Measurements from ENCODE around the gene GOLGA3.
"Not testable (repeated sequence)": the region's sequence is repeated elsewhere in the genome, so short reads cannot be mapped to it uniquely, and the experiment has no call there.

Gene GOLGA3

DNA sequence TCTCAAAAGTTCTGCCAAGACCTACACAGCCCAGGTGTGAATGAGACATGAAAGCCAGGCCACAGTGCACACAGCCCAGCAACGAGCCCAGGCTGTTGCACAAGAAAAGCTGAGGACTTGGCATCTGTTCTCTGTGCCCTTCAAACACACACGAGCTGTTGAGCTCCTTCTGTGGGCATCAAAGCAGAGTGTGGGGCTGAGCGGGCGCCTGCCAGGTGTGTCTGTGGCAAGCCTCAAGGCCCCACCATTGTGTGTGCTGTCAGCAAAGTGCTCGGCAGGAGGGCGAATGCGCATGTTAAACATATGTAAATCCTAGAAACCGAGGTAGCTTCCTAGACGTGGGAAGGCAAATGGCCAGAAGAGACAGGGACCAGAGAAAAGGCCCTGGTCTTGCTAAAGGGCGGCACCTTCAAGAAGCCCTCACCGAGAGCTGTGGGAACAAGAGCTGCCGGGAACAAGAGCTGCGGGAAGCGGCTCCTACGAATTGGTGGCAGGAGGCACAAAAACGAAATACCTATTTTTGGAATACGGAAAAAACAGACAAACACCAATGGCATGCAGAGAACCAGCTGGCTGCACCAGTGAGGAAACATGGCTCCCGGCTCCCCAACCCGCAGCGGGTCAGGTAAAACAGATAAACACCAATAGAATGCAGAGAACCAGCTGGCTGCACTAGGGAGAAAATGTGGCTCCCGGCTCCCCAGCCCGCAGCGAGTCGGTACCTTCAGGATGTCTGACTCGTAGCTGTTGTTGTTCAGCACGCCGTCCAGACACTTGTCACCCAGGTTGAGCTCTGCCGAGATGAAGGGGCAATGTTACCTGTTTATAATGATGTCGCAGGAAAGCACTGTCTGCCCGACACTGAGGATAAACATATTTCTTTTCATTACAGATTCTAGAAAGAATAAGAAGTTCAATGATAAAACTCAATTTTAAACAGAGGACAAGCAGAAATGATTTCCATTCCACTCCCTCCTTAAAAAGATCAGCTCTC is 19.0 kb upstream of the GOLGA3 start:
- DNase-seq (ENCODE audit: low read depth) = no peak

- DNase-seq (ENCODE audit: low read depth) = not testable (repeated sequence)
These were observed 16.0 kb upstream of the GOLGA3 start for GRCh38 chr12:132844681-132845080.

GRCh38 chr12:132842449-132843045 is 13.9 kb upstream of the GOLGA3 start:
- no peak for DNase-seq (ENCODE audit: low read depth)

- no peak for DNase-seq (ENCODE audit: low read depth)
These were observed 12.5 kb upstream of the GOLGA3 start for GRCh38 chr12:132841151-132841550.

- DNase-seq (ENCODE audit: low read depth) = no peak
These were observed 11.9 kb upstream of the GOLGA3 start for GRCh38 chr12:132840536-132840935.

GRCh38 chr12:132839558-132840235 is 11.0 kb upstream of the GOLGA3 start:
- DNase-seq (ENCODE audit: low read depth) = no peak

DNA sequence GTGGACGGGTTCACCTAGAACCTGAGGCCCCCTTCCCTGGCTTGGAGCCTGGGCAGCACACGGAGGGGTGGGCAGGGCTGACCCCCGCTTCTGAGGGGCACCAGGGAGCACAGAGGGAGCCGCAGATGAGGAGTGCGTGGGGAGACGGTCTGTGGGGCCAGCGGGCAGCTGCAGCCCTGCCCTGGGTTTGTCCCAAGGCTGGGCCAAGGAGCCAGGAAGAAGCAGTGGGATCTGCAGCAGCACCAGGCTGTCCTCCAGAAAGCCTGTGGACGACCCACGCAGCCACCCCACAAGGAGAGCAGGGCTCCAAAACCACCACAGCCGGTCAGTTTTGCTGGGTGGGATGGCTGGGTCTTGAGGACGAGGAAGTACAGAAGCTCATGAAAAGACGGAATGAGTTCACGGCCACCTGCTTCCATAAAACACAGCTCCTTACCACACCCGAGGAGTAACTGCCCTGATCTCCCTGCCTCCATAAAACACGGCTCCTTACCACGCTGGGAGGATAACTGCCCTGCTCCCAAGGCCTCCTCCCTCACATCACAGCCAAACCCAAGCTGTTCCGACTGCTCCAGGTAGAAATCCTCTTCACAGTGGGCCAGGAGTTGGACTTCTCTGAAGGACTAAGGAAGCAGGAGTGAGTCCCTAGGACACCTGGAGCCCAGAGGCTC is 9.9 kb upstream of the GOLGA3 start:
- DNase-seq (ENCODE audit: low read depth) = no peak

GRCh38 chr12:132837693-132838409 is 9.2 kb upstream of the GOLGA3 start:
- no peak for DNase-seq (ENCODE audit: low read depth)

GRCh38 chr12:132836795-132837331 is 8.2 kb upstream of the GOLGA3 start:
- DNase-seq (ENCODE audit: low read depth) = no peak

DNA sequence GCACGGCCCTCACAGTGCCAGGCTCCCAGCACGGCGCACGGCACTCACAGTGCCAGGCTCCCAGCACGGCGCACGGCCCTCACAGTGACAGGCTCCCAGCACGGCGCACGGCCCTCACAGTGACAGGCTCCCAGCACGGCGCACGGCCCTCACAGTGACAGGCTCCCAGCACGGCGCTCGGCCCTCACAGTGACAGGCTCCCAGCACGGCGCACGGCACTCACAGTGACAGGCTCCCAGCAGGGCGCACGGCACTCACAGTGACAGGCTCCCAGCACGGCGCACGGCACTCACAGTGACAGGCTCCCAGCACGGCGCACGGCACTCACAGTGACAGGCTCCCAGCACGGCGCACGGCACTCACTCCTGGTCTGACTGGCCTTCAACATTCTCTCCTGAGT is 7.6 kb upstream of the GOLGA3 start:
- DNase-seq (ENCODE audit: low read depth) = not testable (repeated sequence)

DNA sequence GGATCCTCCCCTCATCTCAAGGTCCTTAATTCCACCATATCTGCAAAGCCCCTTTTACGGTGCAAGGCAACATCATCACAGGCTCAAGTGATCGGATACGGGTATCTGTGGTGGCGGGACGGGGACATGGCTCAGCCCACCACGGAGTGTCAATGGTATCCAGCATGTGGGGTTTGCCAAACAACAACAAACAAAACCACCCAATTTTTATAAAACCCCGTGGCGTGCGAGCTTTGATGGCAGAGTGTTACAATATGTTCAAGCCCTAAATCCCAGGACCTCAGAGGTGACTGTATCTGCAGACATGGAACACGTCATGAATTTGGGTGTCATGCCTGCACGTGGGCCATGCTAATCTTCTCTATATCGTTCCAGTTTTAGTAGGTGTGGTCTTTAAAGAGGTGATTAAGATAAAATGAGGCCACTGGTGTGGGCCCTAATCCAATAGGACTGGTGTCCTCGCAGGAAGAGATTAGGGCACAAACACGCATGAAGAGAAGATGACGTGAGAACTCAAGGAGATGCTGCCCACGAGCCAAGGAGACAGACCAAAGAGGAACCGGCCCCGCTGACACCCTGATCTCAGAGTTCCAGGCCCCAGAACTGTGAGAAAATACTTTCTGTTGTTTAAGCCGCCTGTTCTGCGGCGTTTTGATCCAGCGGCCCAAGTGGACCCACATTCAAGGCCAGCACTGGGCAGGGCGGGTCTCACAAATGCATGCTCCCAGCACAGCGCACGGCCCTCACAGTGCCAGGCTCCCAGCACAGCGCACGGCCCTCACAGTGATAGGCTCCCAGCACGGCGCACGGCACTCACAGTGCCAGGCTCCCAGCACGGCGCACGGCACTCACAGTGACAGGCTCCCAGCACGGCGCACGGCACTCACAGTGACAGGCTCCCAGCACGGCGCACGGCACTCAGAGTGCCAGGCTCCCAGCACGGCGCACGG is 6.7 kb upstream of the GOLGA3 start:
- DNase-seq (ENCODE audit: low read depth) = no peak

DNA sequence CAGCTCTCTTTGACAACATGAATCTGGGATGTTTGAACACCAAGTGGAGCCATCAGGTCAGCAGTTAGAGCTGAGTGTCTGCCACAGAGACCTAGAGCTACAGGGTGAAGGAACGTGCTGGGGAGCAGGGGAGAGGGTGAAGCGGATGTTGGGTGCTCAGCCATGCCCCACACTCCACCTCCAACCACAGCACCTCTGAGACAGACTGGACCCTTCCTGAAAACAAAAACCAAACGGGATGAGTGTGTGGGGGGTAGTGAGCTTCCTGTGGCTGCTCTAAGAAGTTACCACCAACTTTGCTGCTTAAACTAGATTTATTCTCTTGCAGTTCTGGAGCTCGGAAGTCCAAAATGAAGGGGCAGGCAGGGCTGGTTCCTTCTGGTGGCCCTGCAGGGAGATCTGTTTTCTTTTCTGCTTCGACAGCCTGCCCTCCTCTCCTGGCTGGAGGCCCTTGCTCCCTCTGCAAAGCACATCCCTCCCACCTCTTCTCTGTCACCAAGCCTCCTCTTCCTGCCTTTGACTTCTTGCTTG is 5.6 kb upstream of the GOLGA3 start:
- no peak for DNase-seq (ENCODE audit: low read depth)

DNA sequence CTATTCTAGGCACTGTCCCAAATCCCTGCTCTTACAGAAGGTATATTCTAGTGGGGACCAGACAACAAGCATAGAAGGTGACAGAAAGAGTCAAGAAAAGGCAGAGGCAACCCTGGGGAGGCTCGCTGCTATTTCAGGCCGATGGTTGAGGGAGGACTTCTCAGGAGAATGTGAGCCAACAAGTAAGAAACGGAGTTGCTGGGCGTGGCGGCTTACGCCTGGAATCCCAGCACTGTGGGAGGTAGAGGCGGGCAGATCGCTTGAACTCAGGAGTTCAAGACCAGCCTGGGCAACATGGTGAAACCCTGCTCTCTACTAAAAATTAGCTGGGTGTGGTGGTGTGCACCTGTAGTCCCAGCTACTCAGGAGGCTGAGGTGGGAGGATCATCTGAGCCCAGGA is 4.7 kb upstream of the GOLGA3 start:
- DNase-seq (ENCODE audit: low read depth) = no peak

- DNase-seq (ENCODE audit: low read depth) = no peak
These were observed 3.1 kb upstream of the GOLGA3 start for GRCh38 chr12:132831771-132832170.

GRCh38 chr12:132827763-132828703 is 636 bp downstream of the GOLGA3 start:
- no peak for DNase-seq (ENCODE audit: low read depth)

DNA sequence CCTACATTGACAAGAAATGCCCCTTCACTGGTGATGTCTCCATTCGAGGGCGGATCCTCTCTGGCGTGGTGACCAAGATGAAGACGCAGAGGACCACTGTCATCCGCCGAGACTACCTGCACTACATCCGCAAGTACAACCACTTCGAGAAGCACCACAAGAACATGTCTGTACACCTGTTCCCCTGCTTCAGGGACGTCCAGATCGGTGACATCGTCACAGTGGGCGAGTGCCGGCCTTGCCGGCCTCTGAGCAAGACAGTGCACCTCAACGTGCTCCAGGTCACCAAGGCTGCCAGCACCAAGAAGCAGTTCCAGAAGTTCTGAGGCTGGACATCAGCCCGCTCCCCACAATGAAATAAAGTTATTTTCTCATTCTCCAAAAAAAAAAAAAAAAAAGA is 2.8 kb downstream of the GOLGA3 start:
- no peak for DNase-seq (ENCODE audit: low read depth)

GRCh38 chr12:132825089-132825488 is 3.6 kb downstream of the GOLGA3 start:
- no peak for DNase-seq (ENCODE audit: low read depth)

DNA sequence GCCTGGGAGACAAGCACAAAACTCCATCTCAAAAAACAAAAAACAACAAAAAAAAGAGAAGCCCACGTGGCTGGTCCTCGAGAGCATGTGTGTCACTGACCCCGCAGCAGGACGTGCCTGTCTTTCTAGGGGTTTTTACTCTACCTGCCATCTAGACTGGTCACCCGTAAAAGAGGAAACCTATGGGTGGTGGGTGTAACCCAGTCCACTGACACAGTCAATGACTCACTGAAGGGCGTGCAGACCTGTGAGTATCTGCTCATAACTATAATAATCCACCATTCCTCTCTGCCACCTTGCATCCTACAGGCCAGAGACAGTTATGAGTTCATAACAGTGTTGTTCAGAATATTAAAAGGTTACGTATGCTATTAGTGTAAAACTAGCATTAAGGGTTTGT is 4.6 kb downstream of the GOLGA3 start:
- no peak for DNase-seq (ENCODE audit: low read depth)

DNA sequence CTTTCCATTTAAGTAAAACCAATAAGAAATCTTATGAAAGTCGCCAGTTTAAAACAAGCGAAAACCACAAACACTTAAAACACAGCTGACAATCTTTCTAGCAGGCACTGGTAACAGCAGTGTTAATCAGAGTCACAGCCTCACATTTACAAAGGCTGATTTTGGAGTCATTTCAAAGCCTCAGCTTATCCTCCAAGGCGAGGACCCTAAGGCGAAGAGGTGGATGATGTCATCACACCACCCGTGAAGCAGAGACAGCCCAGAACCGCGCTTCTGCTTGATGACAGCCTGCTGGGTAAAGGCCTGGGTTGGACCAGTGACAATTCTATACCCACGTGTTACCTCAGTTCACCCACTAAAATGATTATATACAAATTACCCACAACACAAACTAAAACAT is 10.1 kb downstream of the GOLGA3 start:
- DNase-seq (ENCODE audit: low read depth) = no peak
